ENCODE measurements around the gene FOLH1.
"Not testable (repeated sequence)": the region's sequence is repeated elsewhere in the genome, so short reads cannot be mapped to it uniquely, and the experiment has no call there.

FOLH1 gene

GRCh38 chr11:49208006-49208721 lies at the start of gene FOLH1:
FOLH1 (minus strand) TSS chr11:49208602; CDS start chr11:49208409, 193 bp downstream.
- no peak for DNase-seq (ENCODE audit: low read depth)

DNA sequence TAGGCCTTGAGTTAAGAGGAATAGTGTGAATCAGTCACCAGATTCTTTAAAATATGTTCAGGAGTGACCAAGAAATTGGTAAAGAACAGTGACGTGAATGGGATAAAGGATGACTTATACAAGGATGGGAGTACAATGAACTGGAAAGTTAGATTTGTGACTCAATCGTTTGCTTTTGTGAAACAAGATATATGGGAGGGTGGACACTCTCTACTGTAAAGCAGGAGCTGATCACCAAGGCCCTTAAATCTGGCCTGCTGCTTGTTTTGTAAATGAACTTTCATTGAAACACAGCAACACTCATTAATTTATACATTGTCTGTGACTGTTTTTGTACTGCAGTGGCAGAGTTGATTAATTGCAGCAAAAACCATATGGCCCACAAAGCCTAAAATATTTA lies 46.7 kb upstream of the FOLH1 start:
- not testable (repeated sequence) for DNase-seq (ENCODE audit: low read depth)

DNA sequence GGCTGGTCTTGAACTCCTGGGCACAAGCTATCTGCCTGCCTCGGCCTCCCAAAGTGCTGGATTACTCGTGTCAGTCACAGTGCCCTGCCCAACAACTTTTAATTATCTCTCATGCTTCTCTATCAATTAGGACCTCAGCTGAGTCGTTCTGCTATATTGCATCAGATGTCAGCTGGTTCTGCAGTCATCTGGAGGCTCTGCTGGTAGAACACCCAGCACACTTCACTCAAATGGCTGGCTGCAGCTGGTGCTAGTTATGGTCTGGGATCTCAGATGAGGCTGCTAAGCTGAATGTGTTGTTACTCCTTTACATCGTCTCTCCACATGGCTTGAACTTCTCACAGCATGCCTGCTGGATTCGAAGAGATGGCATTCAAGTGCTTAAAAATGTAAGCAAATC lies 42.8 kb upstream of the FOLH1 start:
- DNase-seq (ENCODE audit: low read depth), result not testable (repeated sequence)

DNA sequence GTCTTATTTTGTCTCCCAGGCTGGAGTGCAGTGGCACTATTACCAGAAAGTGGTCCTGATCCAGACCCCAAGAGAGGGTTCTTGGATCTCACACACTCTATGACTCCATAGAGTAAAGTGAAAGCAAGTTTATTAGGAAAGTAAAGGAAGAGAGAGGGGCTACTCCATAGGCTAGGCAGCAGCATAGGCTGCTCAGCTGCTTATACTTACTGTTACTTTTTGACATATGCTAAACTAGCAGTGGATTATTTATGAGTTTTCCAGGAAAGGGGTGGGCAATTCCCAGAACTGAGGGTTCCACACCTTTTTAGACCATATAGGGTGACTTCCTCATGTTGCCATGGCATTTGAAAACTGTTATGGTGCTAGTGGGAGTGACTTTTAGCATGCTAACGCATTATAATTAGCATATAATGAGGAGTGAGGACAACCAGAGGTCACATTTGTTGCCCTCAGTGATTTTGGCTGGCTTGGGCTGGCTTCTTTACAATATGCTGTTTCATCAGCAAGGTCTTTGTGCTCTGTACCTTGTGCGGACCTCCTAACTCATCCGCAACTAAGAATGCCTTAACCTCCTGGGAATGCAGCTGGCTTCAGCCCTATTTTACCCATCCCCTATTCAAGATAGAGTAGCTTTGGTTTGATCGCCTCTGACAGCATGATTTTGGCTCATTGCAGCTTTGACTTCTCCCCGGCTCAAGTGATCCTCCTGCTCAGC lies 42.2 kb upstream of the FOLH1 start:
- not testable (repeated sequence) for DNase-seq (ENCODE audit: low read depth)

GRCh38 chr11:49249363-49249762 lies 41.0 kb upstream of the FOLH1 start:
- not testable (repeated sequence) for DNase-seq (ENCODE audit: low read depth)

DNA sequence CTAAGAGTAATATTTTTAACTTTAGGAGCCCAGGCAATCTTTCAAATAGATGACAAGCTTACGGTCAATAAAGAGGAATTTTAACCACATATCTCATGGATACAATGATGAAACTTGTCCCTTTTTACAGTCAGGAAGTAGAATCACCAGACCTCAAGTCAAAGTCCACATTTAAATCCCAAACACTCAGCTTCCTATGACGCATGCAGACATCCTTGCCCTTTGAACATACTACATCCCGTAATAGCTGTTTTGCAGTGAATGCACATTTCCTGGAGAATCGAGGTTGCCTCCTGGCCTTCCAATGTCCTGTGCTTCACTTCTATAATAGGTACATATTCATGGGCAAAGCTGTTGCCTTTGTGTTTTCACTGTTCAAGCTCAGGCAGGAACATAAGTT lies 25.3 kb upstream of the FOLH1 start:
- not testable (repeated sequence) for DNase-seq (ENCODE audit: low read depth)

GRCh38 chr11:49233019-49233418 lies 24.6 kb upstream of the FOLH1 start:
- DNase-seq (ENCODE audit: low read depth), result not testable (repeated sequence)

DNA sequence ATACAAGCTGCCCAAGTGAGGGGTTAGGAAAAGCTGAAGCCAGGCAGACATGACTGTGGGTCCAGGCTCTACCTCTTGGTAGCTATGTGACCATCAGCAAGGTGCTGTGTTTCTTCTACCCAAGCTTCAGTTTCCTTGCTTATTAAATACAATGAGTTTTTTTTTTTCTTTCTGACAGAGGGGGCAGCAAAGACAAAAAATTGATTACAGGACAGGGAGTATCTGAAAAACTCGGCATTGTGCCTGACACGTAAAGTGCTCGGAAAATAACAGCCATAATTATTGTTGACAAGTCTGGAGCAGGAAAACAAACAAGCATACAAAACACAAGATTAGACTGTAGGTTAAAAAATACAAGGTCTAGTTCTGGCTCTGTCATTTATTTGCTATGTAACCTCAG lies 23.3 kb upstream of the FOLH1 start:
- DNase-seq (ENCODE audit: low read depth), result not testable (repeated sequence)

DNA sequence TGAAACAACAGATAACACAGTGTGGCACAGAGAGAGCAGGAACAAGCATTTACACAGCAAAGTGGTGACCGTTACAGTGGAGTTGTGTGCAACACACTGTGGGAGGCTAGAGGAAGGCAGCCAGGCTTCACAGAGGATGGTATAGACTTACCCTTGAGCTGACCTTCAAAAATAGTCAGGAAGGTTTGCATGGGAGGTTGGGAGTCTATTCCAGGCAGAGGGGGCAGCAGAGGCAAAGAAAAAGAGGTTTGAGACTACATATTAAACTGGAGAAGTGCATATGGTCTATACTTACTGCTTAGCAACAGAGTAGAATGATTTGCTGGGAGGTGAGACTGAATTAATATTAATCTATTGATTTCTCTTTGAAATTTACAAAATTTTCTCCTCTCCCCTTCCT lies 22.1 kb upstream of the FOLH1 start:
- DNase-seq (ENCODE audit: low read depth), result not testable (repeated sequence)

- DNase-seq (ENCODE audit: low read depth), result not testable (repeated sequence)
Measured at GRCh38 chr11:49230001-49230400, 21.6 kb upstream of the FOLH1 start.

DNA sequence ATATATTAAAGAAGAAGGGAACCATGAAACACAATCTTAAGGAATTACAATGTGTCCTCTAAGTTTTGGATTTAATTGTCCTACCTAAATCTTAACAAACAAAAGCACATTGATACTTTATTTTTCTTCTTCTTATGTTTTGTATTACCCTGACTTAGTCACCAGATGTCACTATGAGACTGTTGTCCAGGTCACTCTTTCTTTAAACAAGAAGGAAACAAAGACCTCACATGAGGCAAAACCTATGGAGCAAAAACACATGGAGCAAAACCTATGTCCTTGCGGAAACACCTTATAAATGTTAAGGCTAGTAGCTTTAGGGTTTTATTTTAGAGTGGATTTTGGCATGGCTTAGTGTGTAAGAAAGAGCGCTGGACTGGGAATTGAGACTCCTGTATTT lies 20.7 kb upstream of the FOLH1 start:
- not testable (repeated sequence) for DNase-seq (ENCODE audit: low read depth)

GRCh38 chr11:49225255-49225785 lies 16.9 kb upstream of the FOLH1 start:
- not testable (repeated sequence) for DNase-seq (ENCODE audit: low read depth)

DNA sequence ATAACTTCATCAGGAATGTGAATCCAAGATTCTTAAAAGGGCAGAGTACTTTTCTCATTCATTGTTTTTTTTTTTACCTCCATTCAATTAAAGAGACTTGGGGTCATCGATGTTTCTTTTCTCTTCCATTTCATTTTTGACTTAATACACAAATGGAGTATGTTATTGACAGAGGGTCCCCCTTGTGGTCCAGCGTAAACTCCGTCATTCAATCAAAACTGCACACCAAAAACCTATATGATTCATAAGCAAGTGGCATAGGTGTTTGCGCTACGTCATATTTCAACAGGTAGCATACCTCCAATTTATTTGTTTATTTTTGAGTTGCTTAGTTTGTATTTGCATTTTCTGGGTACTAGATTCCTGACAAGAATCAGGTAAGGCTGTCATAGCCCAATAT lies 12.7 kb upstream of the FOLH1 start:
- DNase-seq (ENCODE audit: low read depth), result no peak

- no peak for DNase-seq (ENCODE audit: low read depth)
Measured at GRCh38 chr11:49213026-49213560, 4.7 kb upstream of the FOLH1 start.

- DNase-seq (ENCODE audit: low read depth), result not testable (repeated sequence)
Measured at GRCh38 chr11:49206999-49207398, 1.4 kb downstream of the FOLH1 start.

DNA sequence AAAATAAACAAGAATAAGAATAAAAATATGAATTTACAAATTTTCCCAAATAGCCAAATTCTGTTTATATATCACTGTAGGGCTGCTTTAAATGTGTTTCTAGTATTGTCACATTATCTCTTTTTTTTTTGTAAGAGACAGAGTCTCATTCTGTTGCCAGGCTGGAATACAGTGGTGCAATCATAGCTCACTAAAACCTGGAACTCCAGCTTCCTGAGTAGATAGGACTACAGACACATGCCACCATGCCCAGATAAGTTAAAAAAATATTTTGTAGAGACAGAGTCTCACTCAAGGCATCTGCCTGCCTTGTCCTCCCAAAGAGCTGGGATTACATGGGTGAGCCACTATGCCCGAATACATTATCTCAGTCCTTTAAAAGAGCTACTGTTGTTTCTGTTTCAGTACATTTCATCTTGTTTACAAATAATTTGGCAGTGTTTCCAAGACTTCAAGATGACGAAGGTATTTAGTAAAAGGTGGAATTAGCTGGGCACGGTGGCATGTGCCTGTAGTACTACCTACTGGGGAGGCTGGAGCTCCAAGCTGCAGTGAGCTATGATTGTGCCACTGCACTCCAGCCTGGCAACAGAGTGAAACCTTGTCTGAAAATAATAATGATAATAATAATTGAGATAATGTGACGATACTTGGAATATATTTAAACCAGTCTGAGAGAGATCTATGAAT lies 6.0 kb downstream of the FOLH1 start:
- DNase-seq (ENCODE audit: low read depth), result no peak

DNA sequence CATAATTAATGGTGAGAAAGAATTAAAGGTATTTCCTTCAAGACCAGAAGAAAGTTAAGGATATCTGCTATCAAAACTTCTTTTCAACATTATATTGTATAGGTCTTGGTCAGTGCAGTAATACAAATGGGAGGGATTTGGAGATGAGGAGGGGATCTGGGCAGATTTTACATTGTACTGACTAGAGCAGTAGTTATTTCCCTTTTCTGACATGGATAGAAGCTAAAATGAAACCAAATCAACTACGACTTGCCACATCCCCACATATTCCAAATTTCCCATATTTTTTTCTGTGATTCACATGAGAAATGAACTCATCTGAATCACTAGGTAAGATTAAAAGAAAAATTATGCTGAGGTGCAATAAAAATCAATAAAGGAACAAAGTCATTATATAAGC lies 11.6 kb downstream of the FOLH1 start:
- DNase-seq (ENCODE audit: low read depth), result not testable (repeated sequence)

- not testable (repeated sequence) for DNase-seq (ENCODE audit: low read depth)
Measured at GRCh38 chr11:49196002-49196401, 12.4 kb downstream of the FOLH1 start.

GRCh38 chr11:49190287-49190686 lies 18.1 kb downstream of the FOLH1 start:
- not testable (repeated sequence) for DNase-seq (ENCODE audit: low read depth)

GRCh38 chr11:49186225-49186624 lies 22.2 kb downstream of the FOLH1 start:
- DNase-seq (ENCODE audit: low read depth), result not testable (repeated sequence)

DNA sequence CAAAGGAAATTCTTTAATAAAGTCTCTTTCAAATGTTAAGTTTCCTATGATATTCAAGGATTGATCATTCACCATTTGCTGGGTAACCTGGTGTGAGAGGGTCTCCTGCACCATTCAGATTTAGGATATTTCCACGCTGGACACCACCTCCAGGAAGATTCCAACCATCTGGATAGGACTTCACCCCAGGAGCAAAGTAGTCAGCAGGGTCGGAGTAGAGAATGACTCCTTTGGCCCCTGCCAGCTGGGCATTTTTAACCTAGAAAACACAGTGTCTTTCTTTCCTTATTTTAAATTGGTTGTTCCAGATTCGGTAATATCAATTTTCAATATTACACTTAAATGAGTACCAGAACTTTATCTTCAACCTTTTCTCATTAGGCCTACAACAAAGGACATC lies 22.8 kb downstream of the FOLH1 start:
- not testable (repeated sequence) for DNase-seq (ENCODE audit: low read depth)

- DNase-seq (ENCODE audit: low read depth), result not testable (repeated sequence)
Measured at GRCh38 chr11:49184756-49185155, 23.6 kb downstream of the FOLH1 start.
